OCI-LY7 (cell line): ENCODE results near the gene CYB5R4.

Experiments used
- EZH2phosphoT487 ChIP-seq: fragments of 200-600 bp; sonication (generic); IDR thresholded peaks from 2 replicates; pipeline ENCODE4 v1.6.1; 2018; ENCODE audit warnings: low read depth, borderline replicate concordance, mild to moderate bottlenecking, mixed run types, antibody characterized with exemption, low read length, moderate library complexity, mixed read lengths
- TF ChIP-seq, protein P1 (sequence below): fragments of 200-600 bp; sonication (generic); conservative IDR thresholded peaks from 2 replicates; pipeline ENCODE4 v1.5.1; 2014; ENCODE audit warnings: mild to moderate bottlenecking, antibody characterized with exemption, low read length, moderate library complexity, mixed read lengths

DNA sequence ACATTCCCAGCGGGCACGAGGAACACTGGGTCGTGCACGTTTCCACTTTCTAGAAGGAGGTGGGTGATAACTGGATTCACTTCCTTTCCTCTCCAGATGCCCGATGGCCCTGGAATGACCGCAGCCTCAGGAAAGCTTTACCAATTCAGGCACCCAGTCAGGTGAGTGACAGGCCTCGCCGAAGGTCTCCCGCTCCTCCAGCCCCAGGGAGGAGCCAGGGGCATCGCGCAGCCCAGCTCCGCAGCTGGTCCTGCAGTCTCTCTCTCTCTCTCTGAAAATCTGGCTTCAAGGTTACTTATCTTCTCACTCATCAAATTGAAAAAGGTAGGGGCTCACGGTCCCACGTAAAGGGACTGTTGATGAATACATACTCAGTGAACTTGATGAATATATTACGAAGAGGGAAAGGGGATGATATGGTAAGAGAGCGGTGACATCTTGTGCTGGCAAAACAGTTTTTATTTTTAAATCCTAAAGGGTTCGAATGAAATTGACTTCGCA lies 5.4 kb upstream of the CYB5R4 start:
- TF ChIP-seq, protein P1, sequence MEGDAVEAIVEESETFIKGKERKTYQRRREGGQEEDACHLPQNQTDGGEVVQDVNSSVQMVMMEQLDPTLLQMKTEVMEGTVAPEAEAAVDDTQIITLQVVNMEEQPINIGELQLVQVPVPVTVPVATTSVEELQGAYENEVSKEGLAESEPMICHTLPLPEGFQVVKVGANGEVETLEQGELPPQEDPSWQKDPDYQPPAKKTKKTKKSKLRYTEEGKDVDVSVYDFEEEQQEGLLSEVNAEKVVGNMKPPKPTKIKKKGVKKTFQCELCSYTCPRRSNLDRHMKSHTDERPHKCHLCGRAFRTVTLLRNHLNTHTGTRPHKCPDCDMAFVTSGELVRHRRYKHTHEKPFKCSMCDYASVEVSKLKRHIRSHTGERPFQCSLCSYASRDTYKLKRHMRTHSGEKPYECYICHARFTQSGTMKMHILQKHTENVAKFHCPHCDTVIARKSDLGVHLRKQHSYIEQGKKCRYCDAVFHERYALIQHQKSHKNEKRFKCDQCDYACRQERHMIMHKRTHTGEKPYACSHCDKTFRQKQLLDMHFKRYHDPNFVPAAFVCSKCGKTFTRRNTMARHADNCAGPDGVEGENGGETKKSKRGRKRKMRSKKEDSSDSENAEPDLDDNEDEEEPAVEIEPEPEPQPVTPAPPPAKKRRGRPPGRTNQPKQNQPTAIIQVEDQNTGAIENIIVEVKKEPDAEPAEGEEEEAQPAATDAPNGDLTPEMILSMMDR = no peak
- no peak for TF ChIP-seq EZH2phosphoT487
